Ectodermal cell (in vitro differentiated cells): ENCODE data around the gene MSANTD1.

Experiments
- H3K27ac ChIP-seq: 2 replicates; pipeline ENCODE4 v1.7.0; 2013; ENCODE audit warnings: mild to moderate bottlenecking, low read depth, low read length; ENCODE audit not compliant: insufficient read depth, poor library complexity, severe bottlenecking
- H3K27me3 ChIP-seq: 2 replicates; pipeline ENCODE4 v1.7.0; 2013; ENCODE audit warnings: mild to moderate bottlenecking, low read length; ENCODE audit not compliant: insufficient read depth, control insufficient read depth, poor library complexity, severe bottlenecking
- H3K36me3 ChIP-seq: one replicate; pipeline ENCODE4 v1.7.0; 2013; ENCODE audit warnings: low read length; ENCODE audit not compliant: control insufficient read depth, insufficient read depth
- H3K4me1 ChIP-seq: one replicate; pipeline ENCODE4 v1.7.0; 2013; ENCODE audit warnings: low read length; ENCODE audit not compliant: control insufficient read depth, insufficient read depth
- H3K4me3 ChIP-seq: 2 replicates; pipeline ENCODE4 v1.7.0; 2013; ENCODE audit warnings: low read depth, low read length, control low read depth; ENCODE audit not compliant: insufficient read depth
- H3K9me3 ChIP-seq: 2 replicates; pipeline ENCODE4 v1.7.0; 2013; ENCODE audit warnings: mild to moderate bottlenecking, low read length, moderate library complexity; ENCODE audit not compliant: control insufficient read depth
- WGBS, 2 experiments: methylation state at CpG; one replicate each; pipeline ENCODE4 v1.1.7; 2013; ENCODE audit warnings: missing lambda C conversion rate in 2 of 2; 5-methylcytosine and 5-hydroxymethylcytosine counted together

Gene MSANTD1

GRCh38 chr4:3248178-3248480, 830 bp upstream of the MSANTD1 start:
- 95% methylated on average over 14 of the region's 14 CpGs for WGBS, 2 experiments
- Histone ChIP-seq H3K27ac (no peak overlapping the region), H3K9me3 (no peaks in the 10 kb centered on the region), H3K27me3 (no peaks in the 10 kb centered on the region), H3K36me3 (no peaks in the 10 kb centered on the region), H3K4me1 (peaks cover 7% of the 10 kb centered on the region), H3K4me3 (no peak overlapping the region)

- Histone ChIP-seq H3K4me3 (no peak overlapping the region), H3K36me3 (no peaks in the 10 kb centered on the region), H3K27ac (no peak overlapping the region), H3K9me3 (no peaks in the 10 kb centered on the region), H3K4me1 (peaks cover 10% of the 10 kb centered on the region), H3K27me3 (no peaks in the 10 kb centered on the region)
- 86 to 87% methylated on average over 20 of the region's 20 CpGs for WGBS, 2 experiments
These were observed 915 bp downstream of the MSANTD1 start for GRCh38 chr4:3249711-3250437.

GRCh38 chr4:3250438-3250955, 1.5 kb downstream of the MSANTD1 start:
- H3K27ac ChIP-seq: no peak overlapping the region
- H3K9me3 ChIP-seq: no peaks in the 10 kb centered on the region
- no peaks in the 10 kb centered on the region for H3K27me3 ChIP-seq
- 76 to 77% methylated on average over 14 of the region's 14 CpGs for WGBS, 2 experiments
- peaks cover 10% of the 10 kb centered on the region for H3K4me1 ChIP-seq
- no peak overlapping the region for H3K4me3 ChIP-seq
- no peaks in the 10 kb centered on the region for H3K36me3 ChIP-seq

- Histone ChIP-seq H3K4me3 (no peak overlapping the region), H3K27me3 (no peaks in the 10 kb centered on the region), H3K9me3 (no peaks in the 10 kb centered on the region), H3K4me1 (peaks cover 10% of the 10 kb centered on the region), H3K27ac (no peak overlapping the region), H3K36me3 (no peaks in the 10 kb centered on the region)
- WGBS, 2 experiments: 82 to 83% methylated on average over 19 of the region's 19 CpGs
These were observed 2.2 kb downstream of the MSANTD1 start for GRCh38 chr4:3250956-3251690.

GRCh38 chr4:3251691-3252479, 2.9 kb downstream of the MSANTD1 start:
- Histone ChIP-seq H3K4me3 (no peak overlapping the region), H3K36me3 (no peaks in the 10 kb centered on the region), H3K27ac (no peak overlapping the region), H3K4me1 (peaks cover 10% of the 10 kb centered on the region), H3K27me3 (no peaks in the 10 kb centered on the region), H3K9me3 (no peaks in the 10 kb centered on the region)
- 93 to 97% methylated on average over 11 of the region's 11 CpGs for WGBS, 2 experiments

GRCh38 chr4:3252480-3252828, 3.5 kb downstream of the MSANTD1 start:
- Histone ChIP-seq H3K9me3 (no peaks in the 10 kb centered on the region), H3K4me1 (peaks cover 10% of the 10 kb centered on the region), H3K27me3 (no peaks in the 10 kb centered on the region), H3K27ac (no peak overlapping the region), H3K4me3 (no peak overlapping the region), H3K36me3 (no peaks in the 10 kb centered on the region)
- WGBS, 2 experiments: 89 to 100% methylated on average over 1 to 3 of the region's 3 CpGs

GRCh38 chr4:3252831-3253641, 4.1 kb downstream of the MSANTD1 start:
- 93 to 94% methylated on average over 38 of the region's 38 CpGs for WGBS, 2 experiments
- Histone ChIP-seq H3K9me3 (no peaks in the 10 kb centered on the region), H3K36me3 (no peaks in the 10 kb centered on the region)

GRCh38 chr4:3253808-3254207, 4.8 kb downstream of the MSANTD1 start:
- Histone ChIP-seq H3K27me3 (no peaks in the 10 kb centered on the region), H3K4me1 (peaks cover 7% of the 10 kb centered on the region), H3K4me3 (no peak overlapping the region), H3K27ac (no peak overlapping the region), H3K9me3 (no peaks in the 10 kb centered on the region), H3K36me3 (no peaks in the 10 kb centered on the region)
- WGBS, 2 experiments: 87 to 88% methylated on average over 13 of the region's 13 CpGs

More at GRCh38 chr4:3252831-3253641, 4.1 kb downstream of the MSANTD1 start:
- Histone ChIP-seq H3K4me3 (no peak overlapping the region), H3K27me3 (no peaks in the 10 kb centered on the region), H3K27ac (no peak overlapping the region), H3K4me1 (peaks cover 10% of the 10 kb centered on the region)

- Histone ChIP-seq H3K27ac (no peak overlapping the region), H3K4me3 (no peak overlapping the region), H3K27me3 (no peaks in the 10 kb centered on the region), H3K36me3 (no peaks in the 10 kb centered on the region), H3K4me1 (peaks cover 3% of the 10 kb centered on the region), H3K9me3 (no peaks in the 10 kb centered on the region)
- WGBS, 2 experiments: 81 to 83% methylated on average over 14 of the region's 14 CpGs
These were observed 5.6 kb downstream of the MSANTD1 start for GRCh38 chr4:3254302-3255131.
